H9 (cell line): ENCODE measurements around the gene LRRC55. TPM values are rescaled to one million over a fixed set of nuclear protein-coding genes. Genes with fewer than 3 reads are reported as not detected.

Experiments
- DNase-seq: peaks from one replicate; pipeline ENCODE4 v3.0.0-alpha.2; 2017
- H2AFZ ChIP-seq: one replicate; pipeline ENCODE4 v1.6.1; 2013; ENCODE audit warnings: mild to moderate bottlenecking, low read length, control low read depth, moderate library complexity
- H2AK5ac ChIP-seq: 2 replicates; pipeline ENCODE4 v1.6.1; 2013; ENCODE audit warnings: low read length, control low read depth, mixed read lengths; ENCODE audit not compliant: insufficient read length
- H2BK120ac ChIP-seq: one replicate; pipeline ENCODE4 v1.6.1; 2013; ENCODE audit warnings: low read depth, mild to moderate bottlenecking, low read length, control low read depth, inconsistent platforms; ENCODE audit not compliant: poor library complexity, severe bottlenecking
- H2BK12ac ChIP-seq: 2 replicates; pipeline ENCODE4 v1.6.1; 2013; ENCODE audit warnings: low read length, control low read depth, mixed read lengths, low read depth; ENCODE audit not compliant: insufficient read length
- H2BK15ac ChIP-seq: 2 replicates; pipeline ENCODE4 v1.6.1; 2013; ENCODE audit warnings: low read depth, low read length, control low read depth
- H2BK20ac ChIP-seq: one replicate; pipeline ENCODE4 v1.6.1; 2013; ENCODE audit warnings: low read depth, mild to moderate bottlenecking, low read length, control low read depth, inconsistent platforms; ENCODE audit not compliant: poor library complexity, severe bottlenecking
- H2BK5ac ChIP-seq: 2 replicates; pipeline ENCODE4 v1.6.1; 2013; ENCODE audit warnings: low read length, control low read depth, mixed read lengths; ENCODE audit not compliant: insufficient read length
- H3K14ac ChIP-seq: 2 replicates; pipeline ENCODE4 v1.6.1; 2013; ENCODE audit warnings: low read length, control low read depth; ENCODE audit not compliant: insufficient read depth
- H3K18ac ChIP-seq: 2 replicates; pipeline ENCODE4 v1.6.1; 2013; ENCODE audit warnings: low read depth, mild to moderate bottlenecking, mixed read lengths, low read length, control low read depth; ENCODE audit not compliant: insufficient read length
- H3K23ac ChIP-seq: 2 replicates; pipeline ENCODE4 v1.6.1; 2013; ENCODE audit warnings: low read length, control low read depth, mixed read lengths, low read depth; ENCODE audit not compliant: insufficient read length
- H3K23me2 ChIP-seq: 2 replicates; pipeline ENCODE4 v1.6.1; 2013; ENCODE audit warnings: low read depth, mild to moderate bottlenecking, mixed read lengths, low read length, control low read depth; ENCODE audit not compliant: insufficient read length, poor library complexity, severe bottlenecking
- H3K27ac ChIP-seq: 2 replicates; pipeline ENCODE4 v1.5.1; 2013; ENCODE audit warnings: low read length, control low read depth, mixed read lengths, low read depth; ENCODE audit not compliant: insufficient read length
- H3K27me3 ChIP-seq: 2 replicates; pipeline ENCODE4 v1.6.1; 2013; ENCODE audit warnings: low read length, control low read depth, inconsistent platforms; ENCODE audit not compliant: insufficient read depth
- H3K4ac ChIP-seq: 2 replicates; pipeline ENCODE4 v1.6.1; 2013; ENCODE audit warnings: low read depth, mild to moderate bottlenecking, control low read depth, inconsistent platforms, low read length, moderate library complexity
- H3K4me1 ChIP-seq: 2 replicates; pipeline ENCODE4 v1.6.1; 2013; ENCODE audit warnings: low read length, control low read depth, inconsistent platforms; ENCODE audit not compliant: insufficient read depth
- H3K4me2 ChIP-seq: 2 replicates; pipeline ENCODE4 v1.6.1; 2013; ENCODE audit warnings: low read length, control low read depth, mixed read lengths; ENCODE audit not compliant: insufficient read length, insufficient read depth
- H3K56ac ChIP-seq: 2 replicates; pipeline ENCODE4 v1.6.1; 2013; ENCODE audit warnings: low read depth, mild to moderate bottlenecking, mixed read lengths, low read length, control low read depth; ENCODE audit not compliant: insufficient read length
- H3K79me1 ChIP-seq: 2 replicates; pipeline ENCODE4 v1.6.1; 2013; ENCODE audit warnings: low read depth, mild to moderate bottlenecking, moderate library complexity, low read length, control low read depth, inconsistent platforms; ENCODE audit not compliant: insufficient read depth, poor library complexity, severe bottlenecking
- H3K79me2 ChIP-seq: 2 replicates; pipeline ENCODE4 v1.6.1; 2013; ENCODE audit warnings: low read length, control low read depth, inconsistent platforms; ENCODE audit not compliant: insufficient read depth
- H3K9ac ChIP-seq: 2 replicates; pipeline ENCODE4 v1.6.1; 2013; ENCODE audit warnings: low read length, control low read depth, mixed read lengths; ENCODE audit not compliant: insufficient read length; ENCODE audit errors: extremely low read depth
- H3K9me3 ChIP-seq: one replicate; pipeline ENCODE4 v1.6.1; 2013; ENCODE audit warnings: low read depth, low read length, inconsistent platforms; ENCODE audit not compliant: control insufficient read depth
- H3T11ph ChIP-seq: one replicate; pipeline ENCODE4 v1.6.1; 2013; ENCODE audit warnings: mild to moderate bottlenecking, low read length, control low read depth, inconsistent platforms
- H4K20me1 ChIP-seq: one replicate; pipeline ENCODE4 v1.6.1; 2013; ENCODE audit not compliant: control insufficient read depth, insufficient read length, insufficient read depth
- H4K5ac ChIP-seq: 2 replicates; pipeline ENCODE4 v1.6.1; 2013; ENCODE audit warnings: low read depth, mild to moderate bottlenecking, mixed read lengths, low read length, control low read depth; ENCODE audit not compliant: insufficient read length
- H4K8ac ChIP-seq: replicated peaks from 2 replicates; pipeline ENCODE4 v1.6.1; 2013; ENCODE audit warnings: low read length, control low read depth, mixed read lengths, low read depth; ENCODE audit not compliant: insufficient read length
- H4K91ac ChIP-seq: 2 replicates; pipeline ENCODE4 v1.6.1; 2013; ENCODE audit warnings: low read depth, mild to moderate bottlenecking, moderate library complexity, mixed read lengths, low read length, control low read depth; ENCODE audit not compliant: insufficient read length
- H3K27ac Mint-ChIP-seq, 3 experiments: 2 replicates in 2 of 3; 3 replicates in 1 of 3; pipeline ENCODE4 v1.8.0; 2020 to 2021; ENCODE audit warnings: mixed read lengths in 3 of 3, mild to moderate bottlenecking in 1 of 3, moderate library complexity in 1 of 3
- H3K27me3 Mint-ChIP-seq: 2 replicates; pipeline ENCODE4 v1.8.0; 2021; ENCODE audit warnings: low read depth, mild to moderate bottlenecking, moderate library complexity, mixed read lengths
- H3K36me3 Mint-ChIP-seq, 3 experiments: 2 replicates in 2 of 3; 3 replicates in 1 of 3; pipeline ENCODE4 v1.8.0; 2020 to 2021; ENCODE audit warnings: low read depth in 3 of 3, mixed read lengths in 3 of 3; ENCODE audit not compliant: insufficient read depth in 1 of 3
- H3K4me1 Mint-ChIP-seq, 2 experiments: 2 replicates each; pipeline ENCODE4 v1.8.0; 2020; ENCODE audit warnings: mixed read lengths in 2 of 2
- H3K4me3 Mint-ChIP-seq, 2 experiments: 2 replicates in 1 of 2; 3 replicates in 1 of 2; pipeline ENCODE4 v1.8.0; 2020 to 2021; ENCODE audit warnings: mild to moderate bottlenecking in 2 of 2, mixed read lengths in 2 of 2, moderate library complexity in 1 of 2
- H3K9me3 Mint-ChIP-seq, 2 experiments: 2 replicates in 1 of 2; 3 replicates in 1 of 2; pipeline ENCODE4 v1.8.0; 2020; ENCODE audit warnings: mild to moderate bottlenecking in 2 of 2, mixed read lengths in 2 of 2, moderate library complexity in 1 of 2
- CTCF ChIP-seq: fragments of 200-600 bp; sonication (generic); conservative IDR thresholded peaks from 3 replicates; pipeline ENCODE4 v1.8.0; 2021; ENCODE audit warnings: antibody characterized with exemption, mild to moderate bottlenecking
- WGBS: extraction: QIAGEN DNeasy Blood & Tissue Kit; methylation state at CpG from one replicate; pipeline ENCODE4 v1.1.7; 2013; ENCODE audit warnings: missing lambda C conversion rate, low lambda C conversion rate, mixed read lengths; ENCODE audit not compliant: insufficient read length; ENCODE audit errors: extremely low coverage; 5-methylcytosine and 5-hydroxymethylcytosine counted together
- total RNA-seq: library from RNA; stranded (reverse); gene quantifications from 2 replicates; pipeline ENCODE4 v1.2.1, GENCODE V29; 2021

LRRC55 gene
- total RNA-seq, 1 experiment from 2014 or later, result 1.0 TPM

GRCh38 chr11:57179681-57180080 is 2.1 kb upstream of the LRRC55 start:
- H4K20me1 ChIP-seq, result no peaks in the 10 kb centered on the region
- no peaks in the 10 kb centered on the region for H3K79me2 ChIP-seq
- DNase-seq, result no peak
- WGBS, result no CpG with 5 or more reads among the region's 7 CpGs
- no peaks in the 10 kb centered on the region for H3K4me1 ChIP-seq
- H4K5ac ChIP-seq, result no peak overlapping the region
- no peak overlapping the region for H4K8ac ChIP-seq
- Mint-ChIP-seq H3K4me3 (peak overlapping the region; percentile 82 to 90), H3K36me3 (no peaks in the 10 kb centered on the region; a peak in 2 of 7 replicates), H3K4me1 (peaks cover 21% of the 10 kb centered on the region in 2 experiments), H3K9me3 (peaks cover 0 to 2% of the 10 kb centered on the region in 2 experiments; a peak in 3 of 5 replicates), H3K27ac (peak overlapping the region in 1 of 3 experiments; percentile 70; a peak in 1 of 7 replicates), H3K27me3 (peaks cover 50% of the 10 kb centered on the region)
- TF ChIP-seq CTCF, result no peak
- H2AFZ ChIP-seq, result peak overlapping the region; percentile 81
- 0 out of 2 replicates have a peak overlapping the region, but pooled peaks have one; percentile 49 for H3K14ac ChIP-seq
- peak overlapping the region; percentile 78 for H3K4me2 ChIP-seq
- no peak overlapping the region for H2BK120ac ChIP-seq
- no peak overlapping the region for H2BK5ac ChIP-seq
- H4K91ac ChIP-seq, result no peak overlapping the region
- no peak overlapping the region for H2AK5ac ChIP-seq
- no peak overlapping the region for H3K18ac ChIP-seq
- H3T11ph ChIP-seq, result no peak overlapping the region
- H3K23ac ChIP-seq, result no peak overlapping the region
- H3K9me3 ChIP-seq, result no peaks in the 10 kb centered on the region
- H3K27ac ChIP-seq, result no peak overlapping the region
- H3K9ac ChIP-seq, result no peak overlapping the region
- no peak overlapping the region for H3K4ac ChIP-seq
- H2BK15ac ChIP-seq, result no peak overlapping the region
- no peaks in the 10 kb centered on the region for H3K79me1 ChIP-seq
- no peak overlapping the region for H3K56ac ChIP-seq
- peaks cover 4% of the 10 kb centered on the region; the same call in 1 of the 2 replicates for H3K27me3 ChIP-seq
- no peak overlapping the region for H2BK20ac ChIP-seq
- no peak overlapping the region for H2BK12ac ChIP-seq
- H3K23me2 ChIP-seq, result peaks cover 13% of the 10 kb centered on the region
